Activated CD4-positive, alpha-beta T cell treated with anti-CD3 and anti-CD28 coated beads, Interleukin-2, amount 50 U/mL, for 48 hours (primary cell): ENCODE measurements around the gene PGLYRP4.
"Not testable (repeated sequence)": the region's sequence is repeated elsewhere in the genome, so short reads cannot be mapped to it uniquely, and the experiment has no call there.

Experiments used
- DNase-seq, 2 experiments: peaks; one replicate each; pipeline ENCODE4 v3.0.0-alpha.2; 2020

PGLYRP4 gene

GRCh38 chr1:153355445-153356071 is 6.9 kb upstream of the PGLYRP4 start:
- DNase-seq, result peak; percentile 39 to 55

DNA sequence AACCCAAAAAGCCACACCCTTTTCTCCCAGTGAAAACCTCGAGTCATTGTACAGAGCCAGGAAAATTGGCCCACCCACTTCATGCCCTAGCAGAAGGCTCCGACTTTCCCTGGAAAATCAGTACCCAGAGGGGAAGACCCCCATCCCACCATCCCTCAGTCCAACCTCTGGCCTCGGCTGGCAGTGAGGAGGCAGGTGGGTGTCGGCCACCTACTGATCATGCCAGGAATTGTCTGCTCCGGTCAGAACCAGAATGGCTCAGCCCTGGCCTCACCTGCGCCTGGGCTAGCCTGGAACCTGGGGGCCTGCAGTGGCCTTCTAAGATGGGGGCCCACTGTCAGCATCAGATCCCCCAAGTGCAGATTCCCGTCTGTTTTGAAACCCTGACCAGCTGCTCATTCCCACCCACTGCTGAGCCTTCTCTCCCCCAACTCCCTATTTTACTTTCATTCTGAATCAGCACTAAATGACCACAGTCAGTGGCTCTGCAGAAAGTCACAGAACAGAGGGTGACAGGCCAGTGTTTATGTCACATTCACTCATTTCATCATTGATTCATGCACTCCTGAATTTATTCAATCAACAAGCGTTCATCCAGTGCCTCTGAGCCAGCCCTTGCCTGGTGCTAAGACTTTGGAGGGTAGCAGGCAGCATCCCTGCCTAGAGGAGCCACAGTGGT is 6.0 kb upstream of the PGLYRP4 start:
- DNase-seq, result no peak

GRCh38 chr1:153353226-153353947 is 4.7 kb upstream of the PGLYRP4 start:
- DNase-seq, result no peak

DNA sequence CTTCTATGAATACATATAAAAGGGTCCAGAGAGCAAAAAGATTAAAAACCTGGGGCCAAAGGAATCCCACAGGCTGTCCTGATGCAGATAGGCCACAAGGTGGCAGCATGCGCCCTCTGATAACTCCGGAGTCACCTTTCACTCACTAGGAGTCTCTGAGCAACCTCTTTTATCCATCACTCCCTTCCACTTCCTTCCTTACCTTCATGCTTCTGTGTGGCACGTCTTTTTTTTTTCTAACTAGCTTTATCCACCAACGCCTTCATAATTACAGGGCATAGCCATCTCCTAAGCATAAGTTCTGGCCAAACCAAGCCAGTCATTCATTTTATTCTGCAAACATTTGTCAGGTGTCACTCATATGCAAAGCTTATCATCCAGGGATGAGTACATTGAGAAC is 3.9 kb upstream of the PGLYRP4 start:
- peak; percentile 62 to 68 for DNase-seq

GRCh38 chr1:153350321-153350957 is 1.8 kb upstream of the PGLYRP4 start:
- DNase-seq, result no peak

DNA sequence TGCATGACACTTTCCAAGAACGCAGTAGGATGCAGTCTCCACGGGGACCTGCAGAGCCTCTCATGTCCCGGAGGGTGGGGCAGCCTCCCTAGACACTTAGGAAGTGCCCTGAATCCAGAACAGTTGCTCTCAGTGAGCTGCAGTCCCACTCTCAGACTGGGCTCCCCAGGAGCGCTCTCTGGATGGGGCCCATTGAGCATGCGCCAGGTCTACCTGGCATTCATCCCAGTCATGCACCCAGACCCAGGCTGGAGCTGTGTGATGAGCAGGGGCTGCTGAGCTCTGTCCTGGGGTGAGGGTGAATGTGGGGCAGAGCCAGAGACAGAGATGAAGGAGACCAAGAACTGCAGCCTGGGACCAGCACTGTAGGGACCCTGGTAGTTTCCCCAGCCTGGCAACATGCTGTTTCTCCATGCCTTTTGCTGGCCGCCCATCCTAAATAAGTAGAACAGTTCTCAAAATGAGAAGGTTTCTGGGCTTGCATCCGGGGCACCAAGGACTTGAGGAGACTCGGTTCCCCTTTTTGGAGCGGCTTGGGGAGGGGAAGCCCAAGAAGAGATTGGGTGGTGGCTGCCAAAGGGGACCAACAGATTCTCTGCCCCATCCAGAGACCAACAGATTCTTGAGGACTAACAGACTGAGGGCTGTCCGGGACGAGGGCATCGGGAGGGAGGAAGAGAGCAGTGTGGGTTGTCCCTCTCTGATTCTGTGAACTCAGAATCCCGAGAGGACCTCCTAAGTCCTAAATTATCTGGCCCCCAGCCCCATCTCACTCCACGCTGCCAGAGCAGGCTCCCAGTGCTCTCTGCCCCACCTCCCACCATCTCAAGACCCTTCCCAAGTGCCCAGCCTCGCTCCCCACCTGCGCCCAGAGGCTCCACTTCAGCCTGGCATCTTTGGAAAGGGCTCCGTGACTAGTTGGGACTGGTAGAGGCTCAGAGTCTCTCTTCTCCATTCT is 1.0 kb upstream of the PGLYRP4 start:
- DNase-seq, result no peak

- DNase-seq, result no peak
Observed at GRCh38 chr1:153347856-153348255, 785 bp downstream of the PGLYRP4 start.

DNA sequence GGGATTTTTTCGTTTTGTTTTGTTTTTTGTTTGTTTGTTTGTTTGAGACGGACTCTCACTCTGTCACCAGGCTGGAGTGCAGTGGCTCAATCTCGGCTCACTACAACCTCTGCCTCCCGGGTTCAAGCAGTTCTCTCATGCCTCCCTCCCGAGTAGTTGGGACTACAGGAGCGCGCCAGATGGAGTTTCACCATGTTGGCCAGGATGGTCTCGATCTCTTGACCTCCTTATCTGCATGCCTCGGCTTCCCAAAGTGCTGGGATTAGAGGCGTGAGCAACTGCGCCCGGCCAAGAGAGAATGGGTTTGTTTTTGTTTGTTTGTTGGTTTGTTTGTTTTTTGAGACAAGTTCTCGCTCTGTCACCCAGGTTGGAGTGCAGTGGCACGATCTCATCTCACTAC is 1.6 kb downstream of the PGLYRP4 start:
- not testable (repeated sequence) for DNase-seq

GRCh38 chr1:153346077-153346723 is 2.4 kb downstream of the PGLYRP4 start:
- no peak for DNase-seq

- DNase-seq, result no peak
Observed at GRCh38 chr1:153345187-153346076, 3.2 kb downstream of the PGLYRP4 start.

- no peak for DNase-seq
Observed at GRCh38 chr1:153344718-153345025, 4.0 kb downstream of the PGLYRP4 start.

- DNase-seq, result no peak
Observed at GRCh38 chr1:153343811-153344717, 4.6 kb downstream of the PGLYRP4 start.

GRCh38 chr1:153343040-153343681 is 5.5 kb downstream of the PGLYRP4 start:
- DNase-seq, result no peak

DNA sequence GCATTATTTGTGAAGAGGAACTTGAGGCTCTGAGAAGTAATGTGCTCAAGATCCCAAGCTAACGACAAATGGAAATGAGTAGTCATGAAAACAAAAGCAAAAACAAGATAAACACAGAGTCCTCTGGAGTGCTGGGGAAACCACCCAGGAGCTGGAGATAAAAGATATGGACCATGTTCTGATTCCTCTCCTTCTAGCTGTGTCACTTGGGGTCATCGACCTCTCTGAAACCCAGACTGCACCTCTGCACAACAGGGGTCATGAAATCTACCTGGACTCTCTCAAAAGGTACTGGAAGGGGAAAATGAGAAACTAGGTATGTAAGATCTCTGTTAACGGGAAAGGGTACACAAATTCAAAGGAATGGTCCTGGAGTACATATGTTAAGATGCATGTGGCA is 6.5 kb downstream of the PGLYRP4 start:
- no peak for DNase-seq

DNA sequence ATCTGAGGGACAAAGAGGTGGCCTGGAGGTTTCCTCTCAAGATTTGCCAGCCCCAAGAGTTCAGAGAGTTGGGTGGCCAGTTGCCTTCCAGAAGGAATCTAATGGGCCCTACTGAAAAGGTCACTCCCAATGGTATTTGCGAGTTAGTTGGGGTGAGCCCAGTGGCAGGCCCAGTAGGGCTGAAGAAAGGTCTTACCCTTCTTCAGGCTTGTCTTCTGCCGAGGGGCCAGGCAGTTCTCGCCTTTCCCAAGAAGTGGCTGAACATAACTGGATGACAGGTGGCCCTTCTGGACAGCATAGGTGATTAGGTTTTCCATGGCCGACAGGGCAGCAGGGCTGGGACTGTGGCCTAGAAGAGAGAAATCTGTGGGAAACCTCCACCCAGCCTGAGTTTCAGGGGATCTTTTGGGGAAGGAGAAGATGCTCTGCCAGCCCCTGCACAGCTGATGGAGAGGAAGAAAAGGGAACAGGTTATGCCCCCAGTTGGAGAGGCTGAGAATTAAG is 7.2 kb downstream of the PGLYRP4 start:
- DNase-seq, result no peak

- DNase-seq, result no peak
Observed at GRCh38 chr1:153340356-153340755, 8.3 kb downstream of the PGLYRP4 start.

GRCh38 chr1:153339802-153340201 is 8.8 kb downstream of the PGLYRP4 start:
- DNase-seq, result no peak

DNA sequence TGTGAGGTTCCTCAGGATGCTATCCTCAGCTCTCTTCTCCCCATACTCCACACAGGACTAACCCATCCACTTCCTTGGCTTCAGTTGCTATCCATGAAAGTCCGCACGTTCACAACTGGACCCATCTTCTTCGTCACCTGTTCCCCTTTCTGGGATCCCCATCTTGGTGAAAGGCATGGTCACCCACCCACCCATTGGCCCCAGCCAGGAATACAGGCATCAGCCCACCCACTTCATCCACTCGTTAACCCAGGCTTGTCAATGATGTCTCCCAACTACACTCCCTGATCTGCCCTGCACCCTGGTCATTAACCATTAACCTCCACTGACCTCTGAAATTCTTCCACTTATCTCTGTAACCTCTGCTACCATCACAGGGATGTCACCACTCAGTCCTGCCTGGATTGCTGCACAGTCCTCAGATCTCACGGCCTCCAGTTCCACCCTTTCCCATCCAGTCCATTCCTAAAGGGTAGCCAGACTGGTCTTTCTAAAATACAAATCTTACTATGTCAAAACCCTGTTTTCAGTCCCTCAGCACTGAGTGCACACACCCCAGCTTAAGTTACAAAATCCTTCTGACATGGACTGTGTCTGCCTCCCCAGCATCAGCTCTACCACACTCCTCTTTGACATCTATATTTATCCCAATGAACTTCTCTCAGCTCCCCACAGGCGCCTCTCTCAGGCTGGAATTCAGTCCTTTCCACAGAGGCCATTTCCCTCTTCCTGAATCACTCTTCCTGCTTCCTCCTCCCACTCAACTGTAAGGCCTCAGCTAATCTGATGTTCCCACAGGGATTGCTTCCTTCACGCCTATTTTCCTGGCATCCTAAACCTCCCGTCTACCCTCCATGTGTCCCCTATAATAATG is 10.4 kb downstream of the PGLYRP4 start:
- DNase-seq, result no peak
